H1 (cell line): ENCODE measurements around the gene PKP3. TPM values are rescaled to one million over a fixed set of nuclear protein-coding genes. Genes with fewer than 3 reads are reported as not detected.

Experiments
- CTCF ChIA-PET: fragments of 300-600 bp; sonication (Branson Sonifier 250); formaldehyde crosslinking; loops from one replicate; lab custom pipeline; 2021; ENCODE audit not compliant: partially characterized antibody; lab: Charles Lee
- POLR2A ChIA-PET: fragments of 300-600 bp; sonication (Branson Sonifier 250); formaldehyde crosslinking; loops from one replicate; lab custom pipeline; 2021; ENCODE audit warnings: inconsistent platforms; ENCODE audit not compliant: partially characterized antibody; lab: Charles Lee
- DNase-seq, 2 experiments: peaks; one replicate each; pipeline versions ENCODE4 v3.0.0 to v3.0.0-alpha.2; 2010 to 2022; ENCODE audit warnings: low spot score in 2 of 2, low read depth in 1 of 2, mixed read lengths in 1 of 2
- FAIRE-seq: peaks from 2 replicates; lab custom pipeline; 2011; peaks lifted over from hg19 to GRCh38; lab: Jason Lieb, UNC
- H2AFZ ChIP-seq: 2 replicates; pipeline ENCODE4 v1.8.1; 2012; ENCODE audit warnings: low read length, inconsistent platforms
- H2AK5ac ChIP-seq: 2 replicates; pipeline ENCODE4 v1.6.1; 2013; ENCODE audit warnings: low read depth, low read length
- H2BK120ac ChIP-seq: replicated peaks from 2 replicates; pipeline ENCODE3; 2013; ENCODE audit warnings: low read depth, low read length, inconsistent platforms
- H2BK12ac ChIP-seq: 2 replicates; pipeline ENCODE4 v1.6.1; 2013; ENCODE audit warnings: low read depth, low read length
- H2BK15ac ChIP-seq: 2 replicates; pipeline ENCODE4 v1.6.1; 2013; ENCODE audit warnings: low read length
- H2BK20ac ChIP-seq: 2 replicates; pipeline ENCODE4 v1.6.1; 2013; ENCODE audit warnings: low read length
- H2BK5ac ChIP-seq: 2 replicates; pipeline ENCODE4 v1.6.1; 2013; ENCODE audit warnings: low read depth, low read length
- H3K14ac ChIP-seq: 2 replicates; pipeline ENCODE4 v1.6.1; 2013; ENCODE audit warnings: inconsistent platforms; ENCODE audit not compliant: insufficient read length
- H3K18ac ChIP-seq: 2 replicates; pipeline ENCODE4 v1.6.1; 2013; ENCODE audit warnings: low read length; ENCODE audit errors: extremely low read depth
- H3K23ac ChIP-seq: 2 replicates; pipeline ENCODE4 v1.6.1; 2013; ENCODE audit warnings: inconsistent platforms; ENCODE audit not compliant: insufficient read length
- H3K23me2 ChIP-seq: 2 replicates; pipeline ENCODE4 v1.6.1; 2013; ENCODE audit warnings: low read depth, low read length
- H3K27ac ChIP-seq: 2 replicates; pipeline ENCODE4 v1.6.1; 2011; ENCODE audit warnings: low read depth, low read length, inconsistent platforms
- H3K27me3 ChIP-seq, 4 experiments: replicated peaks in 1 of 4; 1 replicate in 1 of 4; 2 replicates in 3 of 4; pipeline versions ENCODE4 v1.6.1 to v1.8.1; 2011 to 2013; ENCODE audit warnings: low read length in 3 of 4, mild to moderate bottlenecking in 3 of 4, inconsistent platforms in 2 of 4, mixed read lengths in 2 of 4, moderate library complexity in 1 of 4; ENCODE audit not compliant: control insufficient read depth in 3 of 4, insufficient read depth in 3 of 4; ENCODE audit errors: extremely low read depth in 1 of 4
- H3K36me3 ChIP-seq, 4 experiments: 2 replicates each; pipeline versions ENCODE4 v1.6.1 to v1.8.1; 2011 to 2013; ENCODE audit warnings: mild to moderate bottlenecking in 4 of 4, low read length in 3 of 4, moderate library complexity in 2 of 4, control low read depth in 1 of 4, inconsistent platforms in 1 of 4; ENCODE audit not compliant: insufficient read depth in 4 of 4, control insufficient read depth in 2 of 4
- H3K4ac ChIP-seq: replicated peaks from 2 replicates; pipeline ENCODE3; 2013; ENCODE audit warnings: low read length, low read depth, mixed read lengths, inconsistent platforms; ENCODE audit not compliant: insufficient read length
- H3K4me1 ChIP-seq, 4 experiments: replicated peaks in 1 of 4; 1 replicate in 1 of 4; 2 replicates in 3 of 4; pipeline versions ENCODE4 v1.6.1 to v1.8.1; 2011 to 2013; ENCODE audit warnings: low read length in 3 of 4, inconsistent platforms in 2 of 4, mixed read lengths in 1 of 4; ENCODE audit not compliant: insufficient read depth in 4 of 4, control insufficient read depth in 3 of 4
- H3K4me2 ChIP-seq, 2 experiments: 2 replicates each; pipeline versions ENCODE4 v1.6.1 to v1.8.1; 2011 to 2013; ENCODE audit warnings: low read depth in 2 of 2, low read length in 2 of 2, control low read depth in 1 of 2, inconsistent platforms in 1 of 2, mild to moderate bottlenecking in 1 of 2; ENCODE audit not compliant: insufficient read depth in 1 of 2
- H3K4me3 ChIP-seq, 4 experiments: fragments of 200-600, 300-600 bp in 1 of 4; sonication (generic), shearing (Covaris generic), sonication (Bioruptor Twin) in 1 of 4; 2 replicates each; pipeline versions ENCODE4 v1.5.1 to v1.8.1; 2011 to 2016; ENCODE audit warnings: low read length in 4 of 4, low read depth in 3 of 4, control low read depth in 2 of 4, inconsistent platforms in 2 of 4, mild to moderate bottlenecking in 2 of 4, mixed read lengths in 1 of 4, moderate library complexity in 1 of 4; ENCODE audit not compliant: insufficient read depth in 2 of 4; ENCODE audit errors: extremely low read depth in 1 of 4
- H3K56ac ChIP-seq: replicated peaks from 2 replicates; pipeline ENCODE3; 2013; ENCODE audit warnings: low read depth, mild to moderate bottlenecking, mixed read lengths, low read length, inconsistent platforms; ENCODE audit not compliant: insufficient read length
- H3K79me1 ChIP-seq: 2 replicates; pipeline ENCODE4 v1.6.1; 2013; ENCODE audit warnings: low read depth, low read length, control low read depth
- H3K79me2 ChIP-seq, 2 experiments: 2 replicates each; pipeline versions ENCODE4 v1.6.1 to v1.8.1; 2012 to 2013; ENCODE audit warnings: low read length in 2 of 2, mild to moderate bottlenecking in 2 of 2, inconsistent platforms in 1 of 2; ENCODE audit not compliant: insufficient read depth in 2 of 2, control insufficient read depth in 1 of 2
- H3K9ac ChIP-seq, 4 experiments: replicated peaks in 1 of 4; 1 replicate in 1 of 4; 2 replicates in 3 of 4; pipeline versions ENCODE4 v1.6.1 to v1.8.1; 2011 to 2013; ENCODE audit warnings: low read depth in 3 of 4, low read length in 3 of 4, control low read depth in 2 of 4, mild to moderate bottlenecking in 2 of 4, moderate library complexity in 2 of 4, inconsistent platforms in 1 of 4; ENCODE audit errors: extremely low read depth in 1 of 4
- H3K9me3 ChIP-seq, 2 experiments: 2 replicates each; pipeline versions ENCODE4 v1.6.1 to v1.8.1; 2012 to 2013; ENCODE audit warnings: mild to moderate bottlenecking in 2 of 2, moderate library complexity in 2 of 2, control low read depth in 1 of 2, inconsistent platforms in 1 of 2, low read depth in 1 of 2, low read length in 1 of 2, mixed read lengths in 1 of 2; ENCODE audit not compliant: insufficient read depth in 2 of 2
- H4K20me1 ChIP-seq, 2 experiments: replicated peaks in 1 of 2; 2 replicates each; pipeline versions ENCODE3 to v1.8.1; 2011 to 2013; ENCODE audit warnings: inconsistent platforms in 2 of 2, low read length in 2 of 2, mild to moderate bottlenecking in 1 of 2; ENCODE audit not compliant: insufficient read depth in 2 of 2, control insufficient read depth in 1 of 2
- H4K5ac ChIP-seq: 2 replicates; pipeline ENCODE4 v1.6.1; 2013; ENCODE audit warnings: low read length, low read depth, mixed read lengths, inconsistent platforms; ENCODE audit not compliant: insufficient read length
- H4K8ac ChIP-seq: 2 replicates; pipeline ENCODE4 v1.8.0; 2013; ENCODE audit warnings: mild to moderate bottlenecking, moderate library complexity, low read length, inconsistent platforms; ENCODE audit not compliant: insufficient read depth; ENCODE audit errors: extremely low read depth
- H4K91ac ChIP-seq: replicated peaks from 2 replicates; pipeline ENCODE3; 2013; ENCODE audit warnings: low read length, mixed read lengths, inconsistent platforms; ENCODE audit not compliant: insufficient read length
- ATF2 ChIP-seq: IDR thresholded peaks from 2 replicates; pipeline ENCODE4 v1.6.1; 2012; ENCODE audit warnings: low read length, inconsistent platforms
- BACH1 ChIP-seq: IDR thresholded peaks from 2 replicates; pipeline ENCODE4 v1.6.1; 2012; ENCODE audit warnings: low read length, improper control_type of control experiment
- CBX5 ChIP-seq: fragments of 300-800, 300-1000 bp; sonication (generic); IDR thresholded peaks from 2 replicates; pipeline ENCODE4 v1.7.1; 2016; ENCODE audit warnings: antibody characterized with exemption, low read length, low read depth
- CEBPB ChIP-seq: IDR thresholded peaks from 2 replicates; pipeline ENCODE4 v1.6.1; 2012; ENCODE audit warnings: low read depth, low read length
- CTBP2 ChIP-seq: IDR thresholded peaks from 2 replicates; pipeline ENCODE4 v1.7.0; 2011; ENCODE audit warnings: borderline replicate concordance, mild to moderate bottlenecking, moderate library complexity, mixed read lengths, low read length; ENCODE audit not compliant: insufficient read depth, insufficient read length
- FOSL1 ChIP-seq: IDR thresholded peaks from 2 replicates; pipeline ENCODE4 v1.6.1; 2011; ENCODE audit warnings: mild to moderate bottlenecking, low read depth, low read length, moderate library complexity; ENCODE audit not compliant: insufficient read depth
- JUN ChIP-seq: IDR thresholded peaks from 2 replicates; pipeline ENCODE4 v1.6.1; 2011; ENCODE audit warnings: low read depth, mild to moderate bottlenecking, improper control_type of control experiment, low read length
- POLR2A ChIP-seq, 2 experiments: IDR thresholded peaks; 1 replicate in 1 of 2; 2 replicates in 1 of 2; pipeline ENCODE4 v1.6.1; 2011; ENCODE audit warnings: low read depth in 2 of 2, low read length in 2 of 2, mild to moderate bottlenecking in 2 of 2; ENCODE audit errors: control extremely low read depth in 1 of 2
- POLR2AphosphoS5 ChIP-seq: IDR thresholded peaks from 2 replicates; pipeline ENCODE4 v1.6.1; 2011; ENCODE audit warnings: low read depth, low read length
- SP2 ChIP-seq: IDR thresholded peaks from 2 replicates; pipeline ENCODE4 v1.6.1; 2012; ENCODE audit warnings: mild to moderate bottlenecking, low read length, inconsistent platforms
- TCF12 ChIP-seq: IDR thresholded peaks from 2 replicates; pipeline ENCODE4 v1.6.1; 2011; ENCODE audit warnings: low read depth, mild to moderate bottlenecking, low read length
- WGBS, 2 experiments: shearing (Covaris generic) in 1 of 2; methylation state at CpG; one replicate each; pipeline versions ENCODE4 v1.1.6 to v1.1.7; 2013 to 2015; ENCODE audit warnings: low lambda C conversion rate in 2 of 2, mixed read lengths in 2 of 2, inconsistent platforms in 1 of 2, low coverage in 1 of 2, missing lambda C conversion rate in 1 of 2; ENCODE audit not compliant: insufficient replicate concordance in 2 of 2, insufficient coverage in 1 of 2, insufficient read length in 1 of 2; ENCODE audit errors: extremely low coverage in 1 of 2, missing lambda C conversion rate in 1 of 2; 5-methylcytosine and 5-hydroxymethylcytosine counted together
- polyA plus RNA-seq, 7 experiments: library from polyadenylated mRNA; depleted of rRNA in 3 of 7; stranded (reverse) in 5 of 7; unstranded in 2 of 7; fragments of >200 nt in 5 of 7; fragments of 200-250 nt in 2 of 7; gene quantifications; 1 replicate in 5 of 7; 2 replicates in 1 of 7; 4 replicates in 1 of 7; pipeline versions ENCODE4 v1.2.1 to v1.2.3, GENCODE V29; 2011 to 2013; ENCODE audit warnings: missing spikeins in 2 of 7, mixed read lengths in 2 of 7
- total RNA-seq: library from RNA; stranded (reverse); fragmentation: NEBNext Ultra II Directional; extraction: Animal tissue kit (Norgen Biotek cat#: 25700); gene quantifications from 2 replicates; pipeline ENCODE4 v1.2.1, GENCODE V29; 2021

The PKP3 gene
- total and polyA plus RNA-seq, 2 of the 8 experiments (the other 6 are each of a cell fraction or from before 2014, with no cell fraction given) = 16.7 to 28.7 TPM

- Histone ChIP-seq H4K8ac (no peak overlapping the region), H3K23me2 (peaks cover 9% of the 10 kb centered on the region; the same call in 1 of the 2 replicates), H4K5ac (no peak overlapping the region), H3K36me3 (no peaks in the 10 kb centered on the region; a peak in 1 of 8 replicates), H3K14ac (no peak overlapping the region), H2BK20ac (no peak overlapping the region), H3K4me3 (no peak overlapping the region), H3K9me3 (no peaks in the 10 kb centered on the region), H3K4me2 (no peak overlapping the region), H3K27ac (no peak overlapping the region), H3K79me2 (peaks cover 0 to 12% of the 10 kb centered on the region in 2 experiments; a peak in 1 of 4 replicates), H3K23ac (no peak overlapping the region), H2BK120ac (no peak overlapping the region), H3K56ac (no peak overlapping the region), H2AFZ (no peak overlapping the region), H3K4ac (no peak overlapping the region), H2BK12ac (no peak overlapping the region), H3K4me1 (peaks cover 0 to 24% (median 16%) of the 10 kb centered on the region in 4 experiments; a peak in 6 of 7 replicates), H2BK15ac (0 out of 2 replicates have a peak overlapping the region, but pooled peaks have one; percentile 61), H3K27me3 (peaks cover 0 to 13% (median 4%) of the 10 kb centered on the region in 4 experiments; a peak in 5 of 7 replicates), H2AK5ac (peak overlapping the region; percentile 75; the same call in 1 of the 2 replicates), H4K91ac (no peak overlapping the region), H4K20me1 (peaks cover 3 to 5% of the 10 kb centered on the region in 2 experiments), H2BK5ac (no peak overlapping the region), H3K9ac (no peak overlapping the region), H3K79me1 (peaks cover 5% of the 10 kb centered on the region), H3K18ac (no peak overlapping the region)
- DNase-seq (peak in 1 of 2 experiments; percentile 44), FAIRE-seq (no peak)
- ChIA-PET CTCF (interaction anchor here (1.2 kb wide), 1 partner anchor 30 kb away, joined by 4 read pairs; no protein-coding TSS in a partner anchor), POLR2A (interaction anchor here (0.6 to 5.5 kb wide), 2 partner anchors 14 to 458 kb away, joined by 3 to 41 read pairs; no protein-coding TSS in a partner anchor)
- 90% methylated on average over 20 of the region's 20 CpGs; no CpG with 5 or more reads in 1 of the 2 experiments for WGBS, 2 experiments
- no peak for TF ChIP-seq SP2
- TF ChIP-seq CBX5 = no peak
- no peak for TF ChIP-seq POLR2AphosphoS5
- no peak for TF ChIP-seq CTBP2
- TF ChIP-seq BACH1 = no peak
- TF ChIP-seq JUN = no peak
- TF ChIP-seq CEBPB = no peak
- TF ChIP-seq FOSL1 = no peak
- TF ChIP-seq POLR2A (IDR thresholded peaks at IDR 0.05; ENCODE audit: control extremely low read depth in 1 of 2, low read depth in 2 of 2, low read length in 2 of 2) = no peak
- no peak for TF ChIP-seq ATF2
- no peak for TF ChIP-seq TCF12
Measured at GRCh38 chr11:419248-420005, 25.4 kb downstream of the PKP3 start.
